ENCODE results near the gene MMD. TPM values are rescaled to one million over a fixed set of nuclear protein-coding genes. Genes with fewer than 3 reads are reported as not detected.
"Not testable (repeated sequence)": the region's sequence is repeated elsewhere in the genome, so short reads cannot be mapped to it uniquely, and the experiment has no call there.

Gene MMD
- total RNA-seq, 1 experiment from 2014 or later, result 73.4 TPM

GRCh38 chr17:55443904-55444303 lies 22.3 kb upstream of the MMD start:
- no peak for DNase-seq (ENCODE audit: low read depth)

GRCh38 chr17:55442953-55443683 lies 21.5 kb upstream of the MMD start:
- DNase-seq (ENCODE audit: low read depth), result no peak

GRCh38 chr17:55442462-55442861 lies 20.8 kb upstream of the MMD start:
- no peak for DNase-seq (ENCODE audit: low read depth)

- DNase-seq (ENCODE audit: low read depth), result no peak
Measured at GRCh38 chr17:55441544-55441943, 19.9 kb upstream of the MMD start.

- DNase-seq (ENCODE audit: low read depth), result no peak
Measured at GRCh38 chr17:55440391-55440790, 18.8 kb upstream of the MMD start.

GRCh38 chr17:55437159-55437605 lies 15.5 kb upstream of the MMD start:
- no peak for DNase-seq (ENCODE audit: low read depth)

- no peak for DNase-seq (ENCODE audit: low read depth)
Measured at GRCh38 chr17:55436224-55437158, 14.9 kb upstream of the MMD start.

- no peak for DNase-seq (ENCODE audit: low read depth)
Measured at GRCh38 chr17:55435408-55435807, 13.8 kb upstream of the MMD start.

- peak; percentile 45 for DNase-seq (ENCODE audit: low read depth)
Measured at GRCh38 chr17:55434721-55435120, 13.1 kb upstream of the MMD start.

- peak; percentile 91 for DNase-seq (ENCODE audit: low read depth)
Measured at GRCh38 chr17:55433629-55434422, 12.2 kb upstream of the MMD start.

GRCh38 chr17:55433029-55433628 lies 11.5 kb upstream of the MMD start:
- DNase-seq (ENCODE audit: low read depth), result peak; percentile 54

- peak; percentile 39 for DNase-seq (ENCODE audit: low read depth)
Measured at GRCh38 chr17:55432358-55433028, 10.9 kb upstream of the MMD start.

- DNase-seq (ENCODE audit: low read depth), result not testable (repeated sequence)
Measured at GRCh38 chr17:55431914-55432313, 10.3 kb upstream of the MMD start.

GRCh38 chr17:55430541-55431288 lies 9.1 kb upstream of the MMD start:
- peak; percentile 22 for DNase-seq (ENCODE audit: low read depth)

- DNase-seq (ENCODE audit: low read depth), result no peak
Measured at GRCh38 chr17:55427587-55427882, 5.9 kb upstream of the MMD start.

- peak; percentile 24 for DNase-seq (ENCODE audit: low read depth)
Measured at GRCh38 chr17:55426851-55427586, 5.4 kb upstream of the MMD start.

- DNase-seq (ENCODE audit: low read depth), result no peak
Measured at GRCh38 chr17:55424893-55425540, 3.4 kb upstream of the MMD start.

- DNase-seq (ENCODE audit: low read depth), result no peak
Measured at GRCh38 chr17:55423535-55423934, 1.9 kb upstream of the MMD start.

GRCh38 chr17:55422828-55423164 lies 1.2 kb upstream of the MMD start:
- DNase-seq (ENCODE audit: low read depth), result not testable (repeated sequence)

Measured in RPMI7951 (cell line).